GM12875 (cell line): Measurements from ENCODE around the gene CASZ1.

ENCODE experiments used
- H3K4me3 ChIP-seq: one replicate; pipeline ENCODE4 v1.5.1; 2011; ENCODE audit warnings: low read depth, low read length, control low read depth
- CTCF ChIP-seq: IDR thresholded peaks from 2 replicates; pipeline ENCODE4 v1.5.1; 2011; ENCODE audit warnings: low read depth, mild to moderate bottlenecking, control low read depth, inconsistent platforms, low read length, moderate library complexity, borderline replicate concordance; ENCODE audit not compliant: insufficient read depth

Gene CASZ1

GRCh38 chr1:10614377-10615225 lies 181.8 kb downstream of the CASZ1 start:
- TF ChIP-seq CTCF = no peak
- no peak overlapping the region for H3K4me3 ChIP-seq

GRCh38 chr1:10613861-10614260 lies 182.6 kb downstream of the CASZ1 start:
- no peak overlapping the region for H3K4me3 ChIP-seq
- TF ChIP-seq CTCF = no peak

GRCh38 chr1:10613340-10613739 lies 183.1 kb downstream of the CASZ1 start:
- H3K4me3 ChIP-seq = no peak overlapping the region
- TF ChIP-seq CTCF = no peak

- TF ChIP-seq CTCF = no peak
- H3K4me3 ChIP-seq = no peak overlapping the region
Measured at GRCh38 chr1:10612436-10613160, 183.8 kb downstream of the CASZ1 start.

GRCh38 chr1:10610901-10611600 lies 185.4 kb downstream of the CASZ1 start:
- no peak for TF ChIP-seq CTCF
- H3K4me3 ChIP-seq = no peak overlapping the region

- no peak overlapping the region for H3K4me3 ChIP-seq
- no peak for TF ChIP-seq CTCF
Measured at GRCh38 chr1:10608690-10609089, 187.8 kb downstream of the CASZ1 start.
